H9 (cell line): Measurements from ENCODE around the gene LRRK1. TPM values are rescaled to one million over a fixed set of nuclear protein-coding genes. Genes with fewer than 3 reads are reported as not detected.
A peak's percentile ranks its signal among the peaks of the same experiment; 100 is the strongest.

Source experiments
- DNase-seq: peaks from one replicate; pipeline ENCODE4 v3.0.0-alpha.2; 2017
- H2AFZ ChIP-seq: one replicate; pipeline ENCODE4 v1.6.1; 2013; ENCODE audit warnings: mild to moderate bottlenecking, low read length, control low read depth, moderate library complexity
- H2AK5ac ChIP-seq: 2 replicates; pipeline ENCODE4 v1.6.1; 2013; ENCODE audit warnings: low read length, control low read depth, mixed read lengths; ENCODE audit not compliant: insufficient read length
- H2BK120ac ChIP-seq: one replicate; pipeline ENCODE4 v1.6.1; 2013; ENCODE audit warnings: low read depth, mild to moderate bottlenecking, low read length, control low read depth, inconsistent platforms; ENCODE audit not compliant: poor library complexity, severe bottlenecking
- H2BK12ac ChIP-seq: 2 replicates; pipeline ENCODE4 v1.6.1; 2013; ENCODE audit warnings: low read length, control low read depth, mixed read lengths, low read depth; ENCODE audit not compliant: insufficient read length
- H2BK15ac ChIP-seq: 2 replicates; pipeline ENCODE4 v1.6.1; 2013; ENCODE audit warnings: low read depth, low read length, control low read depth
- H2BK20ac ChIP-seq: one replicate; pipeline ENCODE4 v1.6.1; 2013; ENCODE audit warnings: low read depth, mild to moderate bottlenecking, low read length, control low read depth, inconsistent platforms; ENCODE audit not compliant: poor library complexity, severe bottlenecking
- H2BK5ac ChIP-seq: 2 replicates; pipeline ENCODE4 v1.6.1; 2013; ENCODE audit warnings: low read length, control low read depth, mixed read lengths; ENCODE audit not compliant: insufficient read length
- H3K14ac ChIP-seq: 2 replicates; pipeline ENCODE4 v1.6.1; 2013; ENCODE audit warnings: low read length, control low read depth; ENCODE audit not compliant: insufficient read depth
- H3K18ac ChIP-seq: 2 replicates; pipeline ENCODE4 v1.6.1; 2013; ENCODE audit warnings: low read depth, mild to moderate bottlenecking, mixed read lengths, low read length, control low read depth; ENCODE audit not compliant: insufficient read length
- H3K23ac ChIP-seq: 2 replicates; pipeline ENCODE4 v1.6.1; 2013; ENCODE audit warnings: low read length, control low read depth, mixed read lengths, low read depth; ENCODE audit not compliant: insufficient read length
- H3K23me2 ChIP-seq: 2 replicates; pipeline ENCODE4 v1.6.1; 2013; ENCODE audit warnings: low read depth, mild to moderate bottlenecking, mixed read lengths, low read length, control low read depth; ENCODE audit not compliant: insufficient read length, poor library complexity, severe bottlenecking
- H3K27ac ChIP-seq: 2 replicates; pipeline ENCODE4 v1.5.1; 2013; ENCODE audit warnings: low read length, control low read depth, mixed read lengths, low read depth; ENCODE audit not compliant: insufficient read length
- H3K27me3 ChIP-seq: 2 replicates; pipeline ENCODE4 v1.6.1; 2013; ENCODE audit warnings: low read length, control low read depth, inconsistent platforms; ENCODE audit not compliant: insufficient read depth
- H3K4ac ChIP-seq: 2 replicates; pipeline ENCODE4 v1.6.1; 2013; ENCODE audit warnings: low read depth, mild to moderate bottlenecking, control low read depth, inconsistent platforms, low read length, moderate library complexity
- H3K4me1 ChIP-seq: 2 replicates; pipeline ENCODE4 v1.6.1; 2013; ENCODE audit warnings: low read length, control low read depth, inconsistent platforms; ENCODE audit not compliant: insufficient read depth
- H3K4me2 ChIP-seq: 2 replicates; pipeline ENCODE4 v1.6.1; 2013; ENCODE audit warnings: low read length, control low read depth, mixed read lengths; ENCODE audit not compliant: insufficient read length, insufficient read depth
- H3K56ac ChIP-seq: 2 replicates; pipeline ENCODE4 v1.6.1; 2013; ENCODE audit warnings: low read depth, mild to moderate bottlenecking, mixed read lengths, low read length, control low read depth; ENCODE audit not compliant: insufficient read length
- H3K79me1 ChIP-seq: 2 replicates; pipeline ENCODE4 v1.6.1; 2013; ENCODE audit warnings: low read depth, mild to moderate bottlenecking, moderate library complexity, low read length, control low read depth, inconsistent platforms; ENCODE audit not compliant: insufficient read depth, poor library complexity, severe bottlenecking
- H3K79me2 ChIP-seq: 2 replicates; pipeline ENCODE4 v1.6.1; 2013; ENCODE audit warnings: low read length, control low read depth, inconsistent platforms; ENCODE audit not compliant: insufficient read depth
- H3K9ac ChIP-seq: 2 replicates; pipeline ENCODE4 v1.6.1; 2013; ENCODE audit warnings: low read length, control low read depth, mixed read lengths; ENCODE audit not compliant: insufficient read length; ENCODE audit errors: extremely low read depth
- H3K9me3 ChIP-seq: one replicate; pipeline ENCODE4 v1.6.1; 2013; ENCODE audit warnings: low read depth, low read length, inconsistent platforms; ENCODE audit not compliant: control insufficient read depth
- H3T11ph ChIP-seq: one replicate; pipeline ENCODE4 v1.6.1; 2013; ENCODE audit warnings: mild to moderate bottlenecking, low read length, control low read depth, inconsistent platforms
- H4K20me1 ChIP-seq: one replicate; pipeline ENCODE4 v1.6.1; 2013; ENCODE audit not compliant: control insufficient read depth, insufficient read length, insufficient read depth
- H4K5ac ChIP-seq: 2 replicates; pipeline ENCODE4 v1.6.1; 2013; ENCODE audit warnings: low read depth, mild to moderate bottlenecking, mixed read lengths, low read length, control low read depth; ENCODE audit not compliant: insufficient read length
- H4K8ac ChIP-seq: replicated peaks from 2 replicates; pipeline ENCODE4 v1.6.1; 2013; ENCODE audit warnings: low read length, control low read depth, mixed read lengths, low read depth; ENCODE audit not compliant: insufficient read length
- H4K91ac ChIP-seq: 2 replicates; pipeline ENCODE4 v1.6.1; 2013; ENCODE audit warnings: low read depth, mild to moderate bottlenecking, moderate library complexity, mixed read lengths, low read length, control low read depth; ENCODE audit not compliant: insufficient read length
- H3K27ac Mint-ChIP-seq, 3 experiments: 2 replicates in 2 of 3; 3 replicates in 1 of 3; pipeline ENCODE4 v1.8.0; 2020 to 2021; ENCODE audit warnings: mixed read lengths in 3 of 3, mild to moderate bottlenecking in 1 of 3, moderate library complexity in 1 of 3
- H3K27me3 Mint-ChIP-seq: 2 replicates; pipeline ENCODE4 v1.8.0; 2021; ENCODE audit warnings: low read depth, mild to moderate bottlenecking, moderate library complexity, mixed read lengths
- H3K36me3 Mint-ChIP-seq, 3 experiments: 2 replicates in 2 of 3; 3 replicates in 1 of 3; pipeline ENCODE4 v1.8.0; 2020 to 2021; ENCODE audit warnings: low read depth in 3 of 3, mixed read lengths in 3 of 3; ENCODE audit not compliant: insufficient read depth in 1 of 3
- H3K4me1 Mint-ChIP-seq, 2 experiments: 2 replicates each; pipeline ENCODE4 v1.8.0; 2020; ENCODE audit warnings: mixed read lengths in 2 of 2
- H3K4me3 Mint-ChIP-seq, 2 experiments: 2 replicates in 1 of 2; 3 replicates in 1 of 2; pipeline ENCODE4 v1.8.0; 2020 to 2021; ENCODE audit warnings: mild to moderate bottlenecking in 2 of 2, mixed read lengths in 2 of 2, moderate library complexity in 1 of 2
- H3K9me3 Mint-ChIP-seq, 2 experiments: 2 replicates in 1 of 2; 3 replicates in 1 of 2; pipeline ENCODE4 v1.8.0; 2020; ENCODE audit warnings: mild to moderate bottlenecking in 2 of 2, mixed read lengths in 2 of 2, moderate library complexity in 1 of 2
- WGBS: extraction: QIAGEN DNeasy Blood & Tissue Kit; methylation state at CpG from one replicate; pipeline ENCODE4 v1.1.7; 2013; ENCODE audit warnings: missing lambda C conversion rate, low lambda C conversion rate, mixed read lengths; ENCODE audit not compliant: insufficient read length; ENCODE audit errors: extremely low coverage; 5-methylcytosine and 5-hydroxymethylcytosine counted together
- total RNA-seq: library from RNA; stranded (reverse); gene quantifications from 2 replicates; pipeline ENCODE4 v1.2.1, GENCODE V29; 2021
- TF ChIP-seq, protein P1 (sequence below): fragments of 200-600 bp; sonication (generic); conservative IDR thresholded peaks from 3 replicates; pipeline ENCODE4 v1.8.0; 2021; ENCODE audit warnings: antibody characterized with exemption, mild to moderate bottlenecking

The LRRK1 gene
- total RNA-seq, 1 experiment from 2014 or later = 4.0 TPM

DNA sequence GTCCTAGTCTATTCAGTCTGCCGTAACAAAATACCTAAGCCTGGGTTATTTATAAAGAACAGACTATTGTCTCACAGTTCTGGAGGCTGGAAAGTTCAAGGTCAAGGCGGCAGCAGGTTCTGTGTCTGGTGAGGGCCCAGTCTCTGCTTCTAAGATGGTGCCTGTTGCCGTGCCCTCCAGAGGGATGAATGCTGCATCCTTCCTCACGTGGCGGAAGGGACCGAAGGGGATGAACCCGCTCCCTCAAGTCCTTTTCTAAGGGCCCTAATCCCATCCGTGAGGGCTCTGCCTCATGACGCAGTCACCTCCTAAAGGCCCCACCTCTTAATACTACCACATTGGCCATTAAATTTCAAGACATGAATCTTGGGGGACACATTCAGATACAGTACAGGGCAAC lies 199.0 kb downstream of the LRRK1 start:
- Histone ChIP-seq H2BK12ac (no peak overlapping the region), H2AK5ac (no peak overlapping the region), H3K4me2 (no peak overlapping the region), H3K9ac (no peak overlapping the region), H4K5ac (no peak overlapping the region), H2BK15ac (no peak overlapping the region), H3T11ph (no peak overlapping the region), H2BK20ac (no peak overlapping the region), H3K79me1 (no peaks in the 10 kb centered on the region), H4K20me1 (no peaks in the 10 kb centered on the region), H2BK120ac (no peak overlapping the region), H3K27me3 (no peaks in the 10 kb centered on the region), H3K79me2 (no peaks in the 10 kb centered on the region), H3K56ac (no peak overlapping the region), H3K23me2 (no peaks in the 10 kb centered on the region), H3K14ac (no peak overlapping the region), H2AFZ (no peak overlapping the region), H3K18ac (no peak overlapping the region), H2BK5ac (no peak overlapping the region), H3K23ac (no peak overlapping the region), H4K8ac (no peak overlapping the region), H4K91ac (no peak overlapping the region), H3K4ac (no peak overlapping the region), H3K27ac (no peak overlapping the region), H3K4me1 (no peaks in the 10 kb centered on the region; the same call in 1 of the 2 replicates), H3K9me3 (no peaks in the 10 kb centered on the region)
- Mint-ChIP-seq H3K27ac (0 out of 7 replicates have a peak overlapping the region, but pooled peaks of 1 of the 3 experiments have one; percentile 39), H3K36me3 (no peaks in the 10 kb centered on the region), H3K4me1 (peaks cover 18 to 40% of the 10 kb centered on the region in 2 experiments), H3K27me3 (no peaks in the 10 kb centered on the region; the same call in 1 of the 2 replicates), H3K4me3 (no peak overlapping the region), H3K9me3 (no peaks in the 10 kb centered on the region)
- TF ChIP-seq, protein P1, sequence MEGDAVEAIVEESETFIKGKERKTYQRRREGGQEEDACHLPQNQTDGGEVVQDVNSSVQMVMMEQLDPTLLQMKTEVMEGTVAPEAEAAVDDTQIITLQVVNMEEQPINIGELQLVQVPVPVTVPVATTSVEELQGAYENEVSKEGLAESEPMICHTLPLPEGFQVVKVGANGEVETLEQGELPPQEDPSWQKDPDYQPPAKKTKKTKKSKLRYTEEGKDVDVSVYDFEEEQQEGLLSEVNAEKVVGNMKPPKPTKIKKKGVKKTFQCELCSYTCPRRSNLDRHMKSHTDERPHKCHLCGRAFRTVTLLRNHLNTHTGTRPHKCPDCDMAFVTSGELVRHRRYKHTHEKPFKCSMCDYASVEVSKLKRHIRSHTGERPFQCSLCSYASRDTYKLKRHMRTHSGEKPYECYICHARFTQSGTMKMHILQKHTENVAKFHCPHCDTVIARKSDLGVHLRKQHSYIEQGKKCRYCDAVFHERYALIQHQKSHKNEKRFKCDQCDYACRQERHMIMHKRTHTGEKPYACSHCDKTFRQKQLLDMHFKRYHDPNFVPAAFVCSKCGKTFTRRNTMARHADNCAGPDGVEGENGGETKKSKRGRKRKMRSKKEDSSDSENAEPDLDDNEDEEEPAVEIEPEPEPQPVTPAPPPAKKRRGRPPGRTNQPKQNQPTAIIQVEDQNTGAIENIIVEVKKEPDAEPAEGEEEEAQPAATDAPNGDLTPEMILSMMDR = no peak
- no peak for DNase-seq
- WGBS = no CpG with 5 or more reads among the region's 9 CpGs
